ENCODE data around the gene CBFA2T3. TPM values are rescaled to one million over a fixed set of nuclear protein-coding genes. Genes with fewer than 3 reads are reported as not detected.

The CBFA2T3 gene
- total RNA-seq, 1 donor from 2014 or later = 2.4 TPM

GRCh38 chr16:89020068-89020924 lies 43.3 kb upstream of the CBFA2T3 start:
- H3K36me3 Mint-ChIP-seq (ENCODE audit: low read depth, unreplicated experiment) = no peaks in the 10 kb centered on the region
- FAIRE-seq = no peak
- no peak overlapping the region for H3K4me3 ChIP-seq (ENCODE audit: insufficient read depth, low read depth, low read length)
- H3K9me3 ChIP-seq (ENCODE audit: insufficient read depth, low read depth, low read length) = peaks cover 7% of the 10 kb centered on the region
- no peaks in the 10 kb centered on the region for H3K79me2 ChIP-seq (ENCODE audit: insufficient read depth, low read length)
- H2AFZ ChIP-seq (ENCODE audit: low read depth, low read length) = no peak overlapping the region
- no peaks in the 10 kb centered on the region for H3K4me1 ChIP-seq (ENCODE audit: insufficient read depth, low read length)
- no peaks in the 10 kb centered on the region for H4K20me1 ChIP-seq (ENCODE audit: insufficient read depth, low read length)
- peaks cover 9% of the 10 kb centered on the region for H3K27me3 ChIP-seq (ENCODE audit: insufficient read depth, low read length)
- no peak overlapping the region for H3K27ac Mint-ChIP-seq (ENCODE audit: unreplicated experiment)
- H3K4me1 Mint-ChIP-seq (ENCODE audit: low read depth, unreplicated experiment) = peaks cover 8% of the 10 kb centered on the region
- no peaks in the 10 kb centered on the region for H3K36me3 ChIP-seq (ENCODE audit: insufficient read depth, low read length)
- H3K9ac ChIP-seq (ENCODE audit: low read length) = no peak overlapping the region
- H3K4me3 Mint-ChIP-seq (ENCODE audit: unreplicated experiment) = no peak overlapping the region
- H3K4me2 ChIP-seq (ENCODE audit: low read length) = no peak overlapping the region
- no peak overlapping the region for H3K27ac ChIP-seq (ENCODE audit: low read depth, low read length)
- no peak for TF ChIP-seq EZH2 (IDR thresholded peaks at IDR 0.05; ENCODE audit: insufficient read depth, low read length)
- TF ChIP-seq CTCF (IDR thresholded peaks at IDR 0.05; ENCODE audit: insufficient read depth, low read depth, low read length) = no peak
- peaks cover 15% of the 10 kb centered on the region for H3K27me3 Mint-ChIP-seq (ENCODE audit: low read depth, unreplicated experiment)
- DNase-seq (ENCODE audit: low read depth) = no peak
- H3K9me3 Mint-ChIP-seq (ENCODE audit: unreplicated experiment) = peaks cover 5% of the 10 kb centered on the region

GRCh38 chr16:89019511-89019910 lies 42.5 kb upstream of the CBFA2T3 start:
- H3K27me3 ChIP-seq (ENCODE audit: insufficient read depth, low read length) = peaks cover 6% of the 10 kb centered on the region
- H3K9me3 ChIP-seq (ENCODE audit: insufficient read depth, low read depth, low read length) = peaks cover 7% of the 10 kb centered on the region
- H3K27ac Mint-ChIP-seq (ENCODE audit: unreplicated experiment) = no peak overlapping the region
- TF ChIP-seq EZH2 (IDR thresholded peaks at IDR 0.05; ENCODE audit: insufficient read depth, low read length) (no peak), CTCF (IDR thresholded peaks at IDR 0.05; ENCODE audit: insufficient read depth, low read depth, low read length) (no peak)
- no peak for FAIRE-seq
- H3K4me1 Mint-ChIP-seq (ENCODE audit: low read depth, unreplicated experiment) = peaks cover 8% of the 10 kb centered on the region
- no peak overlapping the region for H3K4me3 ChIP-seq (ENCODE audit: insufficient read depth, low read depth, low read length)
- H3K9ac ChIP-seq (ENCODE audit: low read length) = no peak overlapping the region
- no peak overlapping the region for H3K4me3 Mint-ChIP-seq (ENCODE audit: unreplicated experiment)
- H3K27ac ChIP-seq (ENCODE audit: low read depth, low read length) = no peak overlapping the region
- H3K36me3 Mint-ChIP-seq (ENCODE audit: low read depth, unreplicated experiment) = no peaks in the 10 kb centered on the region
- H3K4me1 ChIP-seq (ENCODE audit: insufficient read depth, low read length) = no peaks in the 10 kb centered on the region
- no peak overlapping the region for H3K4me2 ChIP-seq (ENCODE audit: low read length)
- no peaks in the 10 kb centered on the region for H3K79me2 ChIP-seq (ENCODE audit: insufficient read depth, low read length)
- H3K36me3 ChIP-seq (ENCODE audit: insufficient read depth, low read length) = no peaks in the 10 kb centered on the region
- no peak for DNase-seq (ENCODE audit: low read depth)
- H2AFZ ChIP-seq (ENCODE audit: low read depth, low read length) = no peak overlapping the region
- H4K20me1 ChIP-seq (ENCODE audit: insufficient read depth, low read length) = no peaks in the 10 kb centered on the region
- peaks cover 11% of the 10 kb centered on the region for H3K27me3 Mint-ChIP-seq (ENCODE audit: low read depth, unreplicated experiment)
- peaks cover 5% of the 10 kb centered on the region for H3K9me3 Mint-ChIP-seq (ENCODE audit: unreplicated experiment)

All from astrocyte (in vitro differentiated cells and primary cell).